Loucy (cell line): ENCODE results near the gene RGS6.

Source experiments
- H2AFZ ChIP-seq: fragments of 200-600 bp; sonication (generic); 2 replicates; pipeline ENCODE4 v1.6.0; 2016; ENCODE audit warnings: antibody characterized with exemption, mild to moderate bottlenecking, low read length, moderate library complexity
- H3F3A ChIP-seq: fragments of 200-600 bp; 2 replicates; pipeline ENCODE4 v1.6.0; 2016; ENCODE audit warnings: antibody characterized with exemption, low read depth, mild to moderate bottlenecking
- H3K27me3 ChIP-seq: fragments of 200-600 bp; sonication (generic); 2 replicates; pipeline ENCODE4 v1.6.1; 2014; ENCODE audit warnings: low read length, mild to moderate bottlenecking; ENCODE audit not compliant: insufficient read depth, poor library complexity, severe bottlenecking
- H3K36me3 ChIP-seq: fragments of 200-600 bp; sonication (generic); 2 replicates; pipeline ENCODE4 v1.6.1; 2016; ENCODE audit warnings: low read length; ENCODE audit not compliant: insufficient read depth
- H3K4me1 ChIP-seq: fragments of 200-600 bp; sonication (generic); 2 replicates; pipeline ENCODE4 v1.5.1; 2014; ENCODE audit warnings: low read length, mild to moderate bottlenecking; ENCODE audit not compliant: insufficient read depth, poor library complexity, severe bottlenecking
- H3K4me2 ChIP-seq: fragments of 200-600 bp; sonication (generic); 2 replicates; pipeline ENCODE4 v1.6.0; 2014; ENCODE audit warnings: antibody characterized with exemption, low read length, low read depth, mild to moderate bottlenecking; ENCODE audit not compliant: poor library complexity, severe bottlenecking
- H3K4me3 ChIP-seq: fragments of 200-600 bp; sonication (generic); 2 replicates; pipeline ENCODE4 v1.5.1; 2014; ENCODE audit warnings: low read length, mild to moderate bottlenecking, mixed read lengths; ENCODE audit not compliant: poor library complexity, severe bottlenecking
- H3K79me2 ChIP-seq: fragments of 200-600 bp; sonication (generic); 2 replicates; pipeline ENCODE4 v1.6.1; 2014; ENCODE audit warnings: low read length; ENCODE audit not compliant: insufficient read depth
- H3K9ac ChIP-seq: fragments of 200-600 bp; sonication (generic); 2 replicates; pipeline ENCODE4 v1.6.0; 2014; ENCODE audit warnings: mild to moderate bottlenecking, low read depth, low read length, moderate library complexity; ENCODE audit not compliant: poor library complexity, severe bottlenecking
- H3K9me2 ChIP-seq: fragments of 200-600 bp; sonication (generic); replicated peaks from 2 replicates; pipeline ENCODE4 v1.6.1; 2016; ENCODE audit warnings: low read depth, low read length, mixed read lengths
- H3K9me3 ChIP-seq: fragments of 200-600 bp; sonication (generic); 2 replicates; pipeline ENCODE4 v1.6.1; 2014; ENCODE audit warnings: mild to moderate bottlenecking, antibody characterized with exemption, low read length, low read depth; ENCODE audit not compliant: insufficient read depth
- H4K20me1 ChIP-seq: fragments of 200-600 bp; sonication (generic); 2 replicates; pipeline ENCODE4 v1.6.0; 2014; ENCODE audit warnings: antibody characterized with exemption, low read length, mild to moderate bottlenecking; ENCODE audit not compliant: insufficient read depth, poor library complexity, severe bottlenecking
- CTCF ChIP-seq: fragments of 200-600 bp; sonication (generic); conservative IDR thresholded peaks from 2 replicates; pipeline ENCODE4 v1.5.1; 2014; ENCODE audit warnings: mild to moderate bottlenecking, antibody characterized with exemption, low read length
- EZH2phosphoT487 ChIP-seq: fragments of 200-600 bp; IDR thresholded peaks from 2 replicates; pipeline ENCODE4 v1.6.1; 2018; ENCODE audit warnings: antibody characterized with exemption, mild to moderate bottlenecking, moderate library complexity, borderline replicate concordance

RGS6 gene

GRCh38 chr14:72492196-72492595, 560.0 kb downstream of the RGS6 start:
- Histone ChIP-seq H3K27me3 (no peaks in the 10 kb centered on the region), H2AFZ (no peak overlapping the region), H3K4me1 (no peaks in the 10 kb centered on the region), H3K4me3 (no peak overlapping the region), H3K9me3 (peaks cover 8% of the 10 kb centered on the region), H3K9me2 (no peaks in the 10 kb centered on the region), H3K9ac (no peak overlapping the region), H3K4me2 (no peak overlapping the region), H3F3A (no peaks in the 10 kb centered on the region), H4K20me1 (no peaks in the 10 kb centered on the region), H3K79me2 (no peaks in the 10 kb centered on the region), H3K36me3 (no peaks in the 10 kb centered on the region; the same call in 1 of the 2 replicates)
- TF ChIP-seq EZH2phosphoT487 (no peak), CTCF (no peak)

GRCh38 chr14:72495668-72496067, 563.4 kb downstream of the RGS6 start:
- TF ChIP-seq CTCF (no peak), EZH2phosphoT487 (no peak)

GRCh38 chr14:72498646-72499045, 566.4 kb downstream of the RGS6 start:
- no peaks in the 10 kb centered on the region for H3K9me2 ChIP-seq

More at GRCh38 chr14:72495668-72496067, 563.4 kb downstream of the RGS6 start:
- H3K9ac ChIP-seq: no peak overlapping the region
- H3K27me3 ChIP-seq: no peaks in the 10 kb centered on the region
- no peaks in the 10 kb centered on the region for H3K36me3 ChIP-seq
- H3F3A ChIP-seq: no peaks in the 10 kb centered on the region
- no peak overlapping the region for H2AFZ ChIP-seq
- no peaks in the 10 kb centered on the region for H3K4me1 ChIP-seq
- H3K9me3 ChIP-seq: peaks cover 8% of the 10 kb centered on the region; the same call in 1 of the 2 replicates
- H4K20me1 ChIP-seq: no peaks in the 10 kb centered on the region
- H3K9me2 ChIP-seq: no peaks in the 10 kb centered on the region
- H3K79me2 ChIP-seq: no peaks in the 10 kb centered on the region
- H3K4me2 ChIP-seq: no peak overlapping the region
- H3K4me3 ChIP-seq: no peak overlapping the region

More at GRCh38 chr14:72498646-72499045, 566.4 kb downstream of the RGS6 start:
- no peak overlapping the region for H2AFZ ChIP-seq
- no peaks in the 10 kb centered on the region for H3K27me3 ChIP-seq
- no peaks in the 10 kb centered on the region for H3K4me1 ChIP-seq
- no peaks in the 10 kb centered on the region for H3K79me2 ChIP-seq
- no peak overlapping the region for H3K9ac ChIP-seq
- TF ChIP-seq EZH2phosphoT487 (no peak), CTCF (no peak)
- H3K9me3 ChIP-seq: peaks cover 8% of the 10 kb centered on the region; the same call in 1 of the 2 replicates
- H3K4me2 ChIP-seq: no peak overlapping the region
- H3K36me3 ChIP-seq: no peaks in the 10 kb centered on the region
- H4K20me1 ChIP-seq: no peaks in the 10 kb centered on the region
- no peaks in the 10 kb centered on the region for H3F3A ChIP-seq
- H3K4me3 ChIP-seq: no peak overlapping the region
